Measurements from ENCODE around the gene PRTFDC1.
"Not testable (repeated sequence)": the region's sequence is repeated elsewhere in the genome, so short reads cannot be mapped to it uniquely, and the experiment has no call there.

PRTFDC1 gene

GRCh38 chr10:24952143-24952706 is at the start of gene PRTFDC1:
Gene PRTFDC1 (minus strand): TSS chr10:24952606. CDS start chr10:24952575, 31 bp downstream.
- in situ Hi-C loops (cut with MboI; ENCODE audit: low sequenced_read_pairs): no loop called here

GRCh38 chr10:24998044-24998443 is 45.6 kb upstream of the PRTFDC1 start:
- in situ Hi-C loops (cut with MboI; ENCODE audit: low sequenced_read_pairs): no loop called here

- in situ Hi-C loops (cut with MboI; ENCODE audit: low sequenced_read_pairs): no loop called here
Measured at GRCh38 chr10:24995072-24995471, 42.7 kb upstream of the PRTFDC1 start.

- in situ Hi-C loops (cut with MboI; ENCODE audit: low sequenced_read_pairs): no loop called here
Measured at GRCh38 chr10:24993237-24993958, 41.0 kb upstream of the PRTFDC1 start.

GRCh38 chr10:24992512-24993133 is 40.2 kb upstream of the PRTFDC1 start:
- in situ Hi-C loops (cut with MboI; ENCODE audit: low sequenced_read_pairs): no loop called here

- in situ Hi-C loops (cut with MboI; ENCODE audit: low sequenced_read_pairs): no loop called here
Measured at GRCh38 chr10:24991298-24991697, 38.9 kb upstream of the PRTFDC1 start.

- in situ Hi-C loops (cut with MboI; ENCODE audit: low sequenced_read_pairs): no loop called here
Measured at GRCh38 chr10:24989867-24990266, 37.5 kb upstream of the PRTFDC1 start.

GRCh38 chr10:24988831-24989640 is 36.6 kb upstream of the PRTFDC1 start:
- in situ Hi-C loops (cut with MboI; ENCODE audit: low sequenced_read_pairs): no loop called here

GRCh38 chr10:24984906-24985305 is 32.5 kb upstream of the PRTFDC1 start:
- in situ Hi-C loops (cut with MboI; ENCODE audit: low sequenced_read_pairs): no loop called here

- in situ Hi-C loops (cut with MboI; ENCODE audit: low sequenced_read_pairs): no loop called here
Measured at GRCh38 chr10:24983946-24984345, 31.5 kb upstream of the PRTFDC1 start.

GRCh38 chr10:24983130-24983529 is 30.7 kb upstream of the PRTFDC1 start:
- in situ Hi-C loops (cut with MboI; ENCODE audit: low sequenced_read_pairs): no loop called here

GRCh38 chr10:24982319-24983112 is 30.1 kb upstream of the PRTFDC1 start:
- in situ Hi-C loops (cut with MboI; ENCODE audit: low sequenced_read_pairs): no loop called here

- in situ Hi-C loops (cut with MboI; ENCODE audit: low sequenced_read_pairs): no loop called here
Measured at GRCh38 chr10:24981161-24981710, 28.8 kb upstream of the PRTFDC1 start.

GRCh38 chr10:24979685-24980084 is 27.3 kb upstream of the PRTFDC1 start:
- in situ Hi-C loops (cut with MboI; ENCODE audit: low sequenced_read_pairs): no loop called here

GRCh38 chr10:24974976-24975375 is 22.6 kb upstream of the PRTFDC1 start:
- in situ Hi-C loops (cut with MboI; ENCODE audit: low sequenced_read_pairs): no loop called here

GRCh38 chr10:24973163-24973562 is 20.8 kb upstream of the PRTFDC1 start:
- in situ Hi-C loops (cut with MboI; ENCODE audit: low sequenced_read_pairs): no loop called here

- in situ Hi-C loops (cut with MboI; ENCODE audit: low sequenced_read_pairs): no loop called here
Measured at GRCh38 chr10:24971374-24971773, 19.0 kb upstream of the PRTFDC1 start.

GRCh38 chr10:24969841-24970281 is 17.5 kb upstream of the PRTFDC1 start:
- in situ Hi-C loops (cut with MboI; ENCODE audit: low sequenced_read_pairs): no loop called here

- in situ Hi-C loops (cut with MboI; ENCODE audit: low sequenced_read_pairs): not testable (repeated sequence)
Measured at GRCh38 chr10:24968951-24969350, 16.5 kb upstream of the PRTFDC1 start.

- in situ Hi-C loops (cut with MboI; ENCODE audit: low sequenced_read_pairs): no loop called here
Measured at GRCh38 chr10:24968349-24968748, 15.9 kb upstream of the PRTFDC1 start.
